Tibial artery (tissue), 4 donors: ENCODE data around the gene FGGY.
"Not testable (repeated sequence)": the region's sequence is repeated elsewhere in the genome, so short reads cannot be mapped to it uniquely, and the experiment has no call there.

ENCODE experiments used
- DNase-seq, 2 donors: peaks; one replicate each; pipeline ENCODE4 v3.0.0-alpha.2; 2019
- H3K27ac ChIP-seq, 2 donors: fragments of 200-600 bp; sonication (generic) in 1 of 2; 1 replicate in 1 of 2; 2 replicates in 1 of 2; pipeline ENCODE4 v1.5.1; 2018 to 2019; ENCODE audit warnings: mild to moderate bottlenecking in 1 of 2
- H3K27me3 ChIP-seq, 2 donors: fragments of 200-600 bp; sonication (generic) in 1 of 2; one replicate each; pipeline versions ENCODE4 v1.5.1 to v1.6.0; 2016 to 2019
- H3K36me3 ChIP-seq, 3 donors: fragments of 200-600 bp; sonication (generic) in 2 of 3; one replicate each; pipeline ENCODE4 v1.5.1; 2016 to 2019; ENCODE audit warnings: mild to moderate bottlenecking in 2 of 3
- H3K4me1 ChIP-seq, 4 donors: fragments of 200-600 bp; sonication (generic) in 2 of 4; 1 replicate in 3 of 4; 2 replicates in 1 of 4; pipeline ENCODE4 v1.5.1; 2016 to 2019
- H3K4me3 ChIP-seq, 2 donors: fragments of 200-600 bp; sonication (generic) in 1 of 2; 1 replicate in 1 of 2; 2 replicates in 1 of 2; pipeline ENCODE4 v1.5.1; 2018 to 2019; ENCODE audit warnings: mild to moderate bottlenecking in 2 of 2
- H3K9me3 ChIP-seq, 3 donors: fragments of 200-600 bp; sonication (generic) in 1 of 3; one replicate each; pipeline ENCODE4 v1.5.1; 2016 to 2019
- CTCF ChIP-seq, 2 experiments: fragments of 200-600 bp in 1 of 2; fragments of 450-650 bp in 1 of 2; IDR thresholded peaks; one replicate each; pipeline ENCODE4 v1.5.1; 2017 to 2019; ENCODE audit warnings: antibody characterized with exemption in 2 of 2, mild to moderate bottlenecking in 1 of 2, moderate library complexity in 1 of 2
- intact Hi-C: fragments of 100-400 bp; cut with DNase I; formaldehyde crosslinking; loops from one replicate; pipeline ENCODE4 v1.15.0; 2023; ENCODE audit warnings: low total_unique reads

The FGGY gene

GRCh38 chr1:59293849-59294248 is 3.0 kb upstream of the FGGY start:
- no peak for TF ChIP-seq CTCF (IDR thresholded peaks at IDR 0.05)
- Histone ChIP-seq H3K27ac (no peak overlapping the region), H3K27me3 (no peaks in the 10 kb centered on the region), H3K4me3 (no peak overlapping the region), H3K9me3 (no peaks in the 10 kb centered on the region), H3K36me3 (no peaks in the 10 kb centered on the region), H3K4me1 (peaks cover 0 to 24% (median 18%) of the 10 kb centered on the region in 4 donors)
- intact Hi-C loops = no loop called here
- DNase-seq = no peak

GRCh38 chr1:59294423-59294822 is 2.5 kb upstream of the FGGY start:
- no peak overlapping the region for H3K4me3 ChIP-seq
- H3K27me3 ChIP-seq = no peaks in the 10 kb centered on the region
- no peak overlapping the region for H3K27ac ChIP-seq
- no peak for DNase-seq
- H3K9me3 ChIP-seq = no peaks in the 10 kb centered on the region
- no peaks in the 10 kb centered on the region for H3K36me3 ChIP-seq
- intact Hi-C loops = no loop called here
- H3K4me1 ChIP-seq = peaks cover 0 to 26% (median 19%) of the 10 kb centered on the region in 4 donors
- TF ChIP-seq CTCF (IDR thresholded peaks at IDR 0.05) = no peak

GRCh38 chr1:59295618-59296017 is 1.3 kb upstream of the FGGY start:
- Histone ChIP-seq H3K36me3 (no peaks in the 10 kb centered on the region), H3K9me3 (no peaks in the 10 kb centered on the region), H3K4me1 (peaks cover 0 to 26% (median 19%) of the 10 kb centered on the region in 4 donors), H3K27me3 (no peaks in the 10 kb centered on the region), H3K4me3 (peak overlapping the region; percentile 53 to 59), H3K27ac (peak overlapping the region; percentile 94 to 95)
- intact Hi-C loops = loop anchor here (5.0 kb wide), 2 partner anchors 323 to 513 kb away; partner anchors contain the start of gene JUN
- no peak for DNase-seq
- TF ChIP-seq CTCF (IDR thresholded peaks at IDR 0.05) = no peak

- no peaks in the 10 kb centered on the region for H3K9me3 ChIP-seq
- no peaks in the 10 kb centered on the region for H3K36me3 ChIP-seq
- peaks cover 0 to 26% (median 19%) of the 10 kb centered on the region in 4 donors for H3K4me1 ChIP-seq
- no peak for TF ChIP-seq CTCF (IDR thresholded peaks at IDR 0.05)
- peak in 1 of 2 donors; percentile 35 for DNase-seq
- H3K27me3 ChIP-seq = no peaks in the 10 kb centered on the region
- peak overlapping the region in 1 of 2 donors; percentile 59 for H3K4me3 ChIP-seq
- peak overlapping the region; percentile 94 to 95 for H3K27ac ChIP-seq
- intact Hi-C loops = loop anchor here (5.0 kb wide), 2 partner anchors 326 to 516 kb away; partner anchors contain the start of gene JUN
Measured at GRCh38 chr1:59298026-59298583, 1.2 kb downstream of the FGGY start.

- H3K4me3 ChIP-seq = no peak overlapping the region
- no peaks in the 10 kb centered on the region for H3K36me3 ChIP-seq
Measured at GRCh38 chr1:59298710-59299346, 1.9 kb downstream of the FGGY start.

GRCh38 chr1:59299670-59300069 is 2.8 kb downstream of the FGGY start:
- peaks cover 0 to 26% (median 19%) of the 10 kb centered on the region in 4 donors for H3K4me1 ChIP-seq
- not testable (repeated sequence) for DNase-seq, H3K27ac ChIP-seq, H3K4me3 ChIP-seq, H3K9me3 ChIP-seq, H3K36me3 ChIP-seq, H3K27me3 ChIP-seq
- intact Hi-C loops = loop anchor here (5.0 to 10.0 kb wide), 3 partner anchors 327 to 517 kb away; partner anchors contain the start of gene JUN

More at GRCh38 chr1:59298710-59299346, 1.9 kb downstream of the FGGY start:
- no peak for TF ChIP-seq CTCF (IDR thresholded peaks at IDR 0.05)
- H3K9me3 ChIP-seq = no peaks in the 10 kb centered on the region
- no peaks in the 10 kb centered on the region for H3K27me3 ChIP-seq
- intact Hi-C loops = loop anchor here (5.0 kb wide), 2 partner anchors 327 to 517 kb away; partner anchors contain the start of gene JUN
- no peak for DNase-seq
- H3K4me1 ChIP-seq = peaks cover 0 to 26% (median 19%) of the 10 kb centered on the region in 4 donors
- peak overlapping the region; percentile 94 to 95 for H3K27ac ChIP-seq
